Activated T-cell treated with anti-CD3 and anti-CD28 coated beads for 48 hours (primary cell): ENCODE results near the gene EIF4EBP2.

Experiments
- DNase-seq: peaks from one replicate; pipeline ENCODE4 v3.0.0-alpha.2; 2020; ENCODE audit warnings: low read depth

EIF4EBP2 gene

DNA sequence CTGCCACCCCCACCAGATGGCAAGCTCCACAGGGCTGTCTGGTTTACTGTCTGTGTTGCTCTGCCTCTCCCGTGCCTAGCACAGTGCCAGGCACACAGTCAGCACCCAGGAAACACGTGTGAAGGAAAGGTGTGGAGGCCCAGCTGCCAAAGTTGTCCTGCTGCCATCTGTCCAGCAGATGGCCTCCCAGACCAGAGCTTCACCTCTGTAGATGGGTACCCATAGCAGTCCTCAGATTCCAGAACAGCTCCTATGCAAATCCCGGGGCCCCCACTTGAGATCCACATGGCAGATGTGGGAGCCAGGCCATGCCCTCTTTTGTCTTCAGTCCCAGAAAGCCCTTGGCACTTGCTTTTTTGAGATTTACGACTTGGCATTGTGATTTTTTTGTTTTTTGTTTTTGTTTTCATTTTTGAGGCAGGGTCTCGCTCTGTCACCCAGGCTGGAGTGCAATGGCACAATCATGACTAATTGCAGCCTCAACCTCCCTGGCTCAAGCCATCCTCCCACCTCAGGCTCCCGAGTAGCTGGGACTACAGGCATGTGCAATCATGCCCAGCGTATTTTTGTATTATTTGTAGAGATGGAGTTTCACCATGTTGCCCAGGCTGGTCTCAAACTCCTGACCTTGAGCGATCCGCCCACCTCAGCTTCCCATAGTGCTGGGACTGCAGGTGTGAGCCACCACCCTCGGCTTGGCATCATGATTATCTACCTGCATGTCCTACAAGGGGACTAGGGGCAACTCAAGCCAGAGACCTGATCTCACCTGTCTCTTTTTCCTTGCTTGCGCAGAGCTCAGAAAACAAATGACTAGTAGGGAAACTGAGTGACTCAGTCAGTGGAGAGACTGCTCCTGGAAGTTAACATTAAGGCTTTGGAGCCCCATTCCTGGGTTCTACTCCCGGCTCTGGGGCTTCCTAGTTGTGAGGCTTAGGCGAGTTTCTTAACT, 57.7 kb downstream of the EIF4EBP2 start:
- no peak for DNase-seq

DNA sequence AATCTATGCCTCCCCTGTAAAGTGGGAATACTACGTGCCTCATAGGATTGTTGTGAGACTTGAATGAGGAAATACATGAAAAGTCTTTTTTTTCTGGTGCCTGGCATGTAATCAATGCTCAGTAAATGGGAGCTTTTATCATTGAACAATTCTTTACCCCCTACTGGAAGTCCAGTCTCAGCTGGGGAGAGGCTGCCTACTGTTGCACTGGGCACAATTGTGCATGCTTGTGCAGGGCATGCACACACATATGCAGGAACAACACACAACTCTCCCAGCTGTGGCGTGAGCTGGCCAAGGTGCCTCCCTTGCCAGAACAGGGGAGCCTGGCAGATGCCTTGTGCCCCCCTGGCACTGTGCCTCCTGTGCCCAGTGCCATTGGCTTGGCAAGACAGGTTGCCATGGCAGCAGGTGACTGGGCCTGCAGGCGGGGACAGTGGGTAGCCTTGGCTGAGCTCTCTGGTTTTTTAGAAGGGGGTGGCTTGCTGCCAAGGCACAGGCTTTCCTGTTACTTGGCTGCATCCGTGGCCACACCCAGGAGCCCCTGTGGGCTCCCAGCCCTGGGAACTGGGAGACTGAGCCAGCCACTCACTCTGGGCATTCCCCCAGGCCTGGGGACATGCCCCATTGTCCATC, 58.5 kb downstream of the EIF4EBP2 start:
- no peak for DNase-seq

DNA sequence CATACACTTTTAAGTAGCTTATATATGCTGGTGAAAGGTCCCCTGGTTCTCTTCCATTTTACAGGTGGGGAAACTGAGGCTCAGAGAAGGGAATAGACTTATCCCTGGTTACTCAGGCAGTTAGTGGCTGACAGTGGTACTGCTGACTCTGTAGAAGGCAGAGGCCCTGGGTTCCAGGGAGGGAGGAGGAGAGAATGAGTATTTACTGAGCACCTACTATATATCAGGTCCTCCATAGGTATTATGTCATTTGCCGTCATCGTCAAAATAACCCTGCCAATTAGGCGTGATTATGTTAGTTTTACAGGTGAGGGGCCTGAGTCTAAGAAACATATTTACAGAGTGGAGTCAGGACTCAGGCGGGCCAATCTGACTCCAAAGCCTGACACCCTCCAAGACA, 61.3 kb downstream of the EIF4EBP2 start:
- DNase-seq, result no peak

DNA sequence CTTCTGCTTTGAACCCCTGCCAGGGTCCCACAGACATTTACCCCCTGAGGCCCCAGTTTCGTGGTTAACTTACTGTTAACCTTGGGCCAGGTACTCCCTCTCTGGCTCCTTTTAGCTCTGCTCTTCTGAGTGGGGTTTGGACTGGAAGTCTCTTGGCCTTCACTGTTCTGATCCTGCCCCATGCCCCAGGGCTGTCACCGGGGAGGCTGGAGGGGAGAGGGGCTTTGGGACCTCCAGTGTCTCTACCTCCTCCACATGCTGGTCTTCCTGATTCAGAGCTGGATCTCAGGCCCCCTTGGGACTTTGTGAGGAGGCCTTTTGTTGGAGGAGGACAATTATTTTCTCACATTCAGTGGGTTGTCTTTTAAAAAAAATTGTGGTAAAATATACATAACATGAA, 61.9 kb downstream of the EIF4EBP2 start:
- DNase-seq, result no peak

DNA sequence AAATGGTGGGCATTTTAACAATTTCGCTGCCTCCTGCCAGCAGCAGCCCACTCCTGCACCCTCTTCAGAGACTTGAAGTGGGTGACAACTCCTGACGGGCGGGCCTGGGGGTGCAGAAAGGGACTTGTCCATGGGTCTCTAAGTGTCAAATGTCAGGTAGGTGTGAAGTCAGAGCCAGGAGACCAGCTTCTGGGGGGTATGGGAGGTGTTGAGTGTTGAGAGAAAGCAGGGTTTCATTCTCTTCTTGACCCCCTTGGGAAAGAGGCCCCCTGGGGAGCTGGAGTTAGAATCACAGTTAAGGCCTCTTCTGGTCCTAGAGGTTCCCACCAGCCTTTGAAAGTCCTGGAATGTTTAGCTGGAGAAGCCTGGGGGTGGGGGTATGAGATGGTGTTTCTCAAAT, 63.0 kb downstream of the EIF4EBP2 start:
- DNase-seq, result no peak

DNA sequence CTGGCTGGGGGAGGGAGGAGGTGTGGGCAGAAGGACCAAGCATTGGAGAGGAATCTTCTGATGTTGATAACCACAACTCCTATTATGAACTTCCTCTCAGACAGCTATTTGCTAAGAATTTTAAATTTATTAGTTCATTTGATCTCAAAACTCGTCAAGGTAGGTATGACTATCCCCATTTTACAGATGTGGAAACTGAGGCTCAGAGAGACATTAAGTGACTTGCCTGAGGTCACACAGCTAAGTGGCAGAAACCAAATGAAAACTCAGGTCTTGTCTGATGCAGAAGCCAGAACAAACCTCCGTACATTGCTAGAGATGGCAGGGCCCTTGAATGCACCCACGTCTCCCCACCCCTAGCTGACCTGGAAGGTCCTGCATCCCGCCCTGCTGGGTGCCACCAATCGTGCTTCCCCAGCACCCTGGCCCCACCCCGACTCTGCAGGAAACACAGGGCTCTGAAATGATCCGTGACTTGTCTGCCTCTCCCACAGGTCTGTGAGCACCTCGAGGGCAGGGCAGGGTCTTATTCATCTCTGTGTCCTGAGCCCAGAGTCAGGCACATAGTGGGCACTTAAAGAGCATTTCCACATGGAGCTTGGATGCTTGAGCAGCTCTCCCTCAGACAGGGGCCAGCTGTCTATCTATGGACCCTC, 69.0 kb downstream of the EIF4EBP2 start:
- DNase-seq, result no peak

DNA sequence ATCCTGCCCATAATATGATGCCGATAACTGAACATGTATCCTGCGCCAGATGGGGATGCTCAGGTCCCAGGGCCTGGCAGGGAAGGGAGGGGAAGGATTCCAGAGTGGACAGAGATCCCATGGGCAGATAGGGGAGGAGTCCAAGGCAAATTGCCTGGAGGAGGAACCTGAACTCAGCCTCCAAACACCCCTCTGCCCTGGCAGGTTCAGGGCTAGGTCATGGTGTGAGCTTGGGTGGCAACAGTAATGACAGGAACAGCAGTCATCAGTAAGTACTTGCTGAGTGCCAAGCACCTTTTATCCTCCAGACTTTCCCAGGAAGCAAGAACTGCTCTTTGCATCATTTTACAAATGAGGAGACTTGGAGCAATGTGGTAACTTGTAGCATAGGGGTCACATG, 70.8 kb downstream of the EIF4EBP2 start:
- DNase-seq, result no peak

DNA sequence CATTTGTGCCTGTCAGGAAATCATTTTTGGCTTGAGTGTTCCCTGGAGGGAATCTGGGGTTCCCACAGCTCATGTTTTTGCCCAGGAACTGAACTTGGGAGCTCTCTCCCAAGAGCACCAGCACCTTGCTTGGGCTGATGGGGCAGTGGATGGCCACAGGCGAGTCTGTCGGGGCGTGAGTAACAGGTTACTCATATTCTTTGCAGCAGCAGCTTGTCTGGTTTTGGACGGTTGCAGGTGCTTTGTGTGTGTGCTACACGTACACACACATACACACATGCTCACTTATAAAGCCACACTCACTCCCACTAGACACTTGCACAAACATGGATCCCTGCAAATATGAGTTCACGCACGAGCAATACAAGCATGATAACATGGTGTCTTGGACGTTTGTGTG, 71.7 kb downstream of the EIF4EBP2 start:
- no peak for DNase-seq

DNA sequence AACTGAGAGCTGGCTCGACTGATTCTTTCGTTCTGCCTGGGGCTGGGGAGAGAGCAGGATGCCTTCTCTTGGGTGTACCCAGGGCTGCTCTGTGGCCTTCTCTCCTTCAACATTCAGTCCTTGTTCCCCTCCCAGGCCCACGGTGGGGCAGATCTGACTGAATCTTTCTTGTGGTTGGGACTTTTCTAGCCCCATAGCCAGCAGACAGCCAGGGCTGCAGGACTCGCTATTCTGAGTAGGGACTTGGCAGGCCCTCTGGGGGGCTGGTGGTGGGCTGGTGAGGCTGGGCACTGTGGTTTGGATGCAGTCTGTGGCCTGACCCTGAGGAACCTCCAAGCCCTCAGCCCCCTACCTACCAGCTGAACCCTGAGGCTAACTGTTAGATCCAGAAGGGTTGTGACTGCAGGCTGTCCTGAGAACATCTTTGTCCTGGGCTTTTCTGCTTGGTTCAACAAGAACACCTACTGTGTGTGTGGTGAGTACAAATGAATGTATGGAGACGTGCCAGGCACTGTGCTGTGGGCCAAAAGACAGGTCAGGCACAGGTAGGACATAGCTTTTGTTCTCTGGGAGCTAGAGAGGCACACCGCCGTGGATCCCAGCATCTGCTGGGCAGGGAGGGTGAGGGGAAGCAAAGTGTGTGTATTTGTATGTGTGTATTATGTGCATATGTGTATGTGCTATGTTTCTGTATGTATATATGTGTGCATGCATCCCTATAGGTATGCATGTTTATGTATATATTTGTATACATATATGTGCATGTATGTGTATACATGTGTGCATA, 72.5 kb downstream of the EIF4EBP2 start:
- DNase-seq, result no peak

DNA sequence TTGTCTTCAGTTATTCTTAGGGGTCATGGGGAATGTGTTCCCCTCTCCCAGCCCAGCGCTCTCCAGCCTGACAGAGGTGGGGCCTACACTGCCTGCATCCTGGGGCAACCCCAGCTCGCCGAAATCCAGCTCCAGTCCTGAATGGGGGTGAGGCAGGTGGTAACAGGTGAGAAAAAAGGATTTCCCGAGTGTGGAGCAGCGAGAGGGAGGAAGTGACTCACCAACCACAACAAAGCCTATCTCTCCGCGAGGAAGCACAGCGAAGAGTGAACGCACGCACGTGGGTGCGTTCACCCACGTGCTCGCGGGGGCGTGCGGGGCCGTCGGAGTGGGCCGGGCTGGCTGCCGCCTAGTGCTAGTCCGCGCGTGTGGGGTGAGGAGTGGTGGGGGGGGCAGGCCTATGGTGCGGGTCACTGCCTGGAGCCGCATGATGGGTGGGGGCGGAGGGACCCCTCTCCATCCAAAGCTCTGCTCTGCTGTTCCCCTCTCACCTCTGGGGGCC, 73.8 kb downstream of the EIF4EBP2 start:
- peak; percentile 61 for DNase-seq
